Measurements from ENCODE around the gene TLE6.
"Not testable (repeated sequence)": the region's sequence is repeated elsewhere in the genome, so short reads cannot be mapped to it uniquely, and the experiment has no call there.

TLE6 gene

DNA sequence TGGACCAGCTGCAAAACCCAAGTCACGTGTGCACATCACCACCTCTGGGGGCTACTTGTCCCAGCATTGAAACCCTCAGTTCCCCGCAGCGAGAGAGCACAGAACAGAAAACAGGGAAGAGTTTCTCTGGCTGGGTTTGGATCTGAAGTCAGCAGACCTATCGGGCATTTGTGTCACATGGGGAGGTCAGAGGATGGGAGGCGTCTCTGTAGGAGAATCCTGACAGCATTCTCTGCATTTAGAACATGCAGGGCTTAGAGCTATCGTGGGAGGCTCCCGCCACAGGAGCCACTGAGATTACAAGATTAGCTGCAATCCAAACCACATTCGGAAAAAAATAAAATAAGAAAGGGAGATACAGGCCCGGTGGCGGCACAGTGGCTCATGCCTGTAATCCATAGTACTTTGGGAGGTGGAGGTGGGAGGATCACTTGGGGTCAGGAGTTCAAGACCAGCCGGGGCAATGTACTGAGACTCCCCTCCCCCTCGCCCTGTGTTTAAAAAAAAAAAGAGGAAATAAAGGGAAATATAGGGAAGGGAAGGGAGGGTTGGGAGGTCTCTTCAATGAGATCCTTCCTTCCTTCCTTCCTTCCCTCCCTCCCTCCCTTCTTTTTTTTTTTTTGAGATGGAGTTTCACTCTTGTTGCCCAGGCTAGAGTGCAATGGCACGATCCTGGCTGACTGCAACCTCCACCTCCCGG lies 2.9 kb upstream of the TLE6 start:
- DNase-seq (ENCODE audit: low read depth in 2 of 2), result no peak

- DNase-seq (ENCODE audit: low read depth in 2 of 2), result no peak
Measured at GRCh38 chr19:2976609-2977000, 759 bp upstream of the TLE6 start.

- no peak for DNase-seq (ENCODE audit: low read depth in 2 of 2)
Measured at GRCh38 chr19:2977746-2978138, 378 bp downstream of the TLE6 start.

GRCh38 chr19:2978166-2978767 lies 903 bp downstream of the TLE6 start:
- no peak for DNase-seq (ENCODE audit: low read depth in 2 of 2)

DNA sequence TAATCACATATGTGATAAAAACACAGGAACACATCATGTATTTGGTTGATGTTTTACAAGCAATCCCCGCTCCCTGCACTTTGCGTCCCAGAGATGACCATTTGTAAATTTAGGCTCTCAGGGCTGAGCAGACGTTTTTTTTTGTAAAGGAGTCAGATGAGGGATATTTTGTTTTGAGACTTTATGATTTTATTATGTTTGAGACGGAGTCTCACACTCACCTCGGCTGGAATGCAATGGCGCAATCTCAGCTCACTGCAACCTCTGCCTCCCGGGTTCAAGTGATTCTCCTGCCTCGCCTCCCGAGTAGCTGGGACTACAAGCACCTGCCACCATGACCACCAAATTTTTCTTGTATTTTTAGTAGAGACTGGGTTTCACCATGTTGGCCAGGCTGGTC lies 1.4 kb downstream of the TLE6 start:
- DNase-seq (ENCODE audit: low read depth in 2 of 2), result no peak

GRCh38 chr19:2981898-2982297 lies 4.5 kb downstream of the TLE6 start:
- DNase-seq (ENCODE audit: low read depth in 2 of 2), result no peak

- no peak for DNase-seq (ENCODE audit: low read depth in 2 of 2)
Measured at GRCh38 chr19:2982561-2982960, 5.2 kb downstream of the TLE6 start.

- DNase-seq (ENCODE audit: low read depth in 2 of 2), result no peak
Measured at GRCh38 chr19:2982983-2983350, 5.6 kb downstream of the TLE6 start.

GRCh38 chr19:2983351-2984214 lies 6.2 kb downstream of the TLE6 start:
- DNase-seq (ENCODE audit: low read depth in 2 of 2), result no peak

DNA sequence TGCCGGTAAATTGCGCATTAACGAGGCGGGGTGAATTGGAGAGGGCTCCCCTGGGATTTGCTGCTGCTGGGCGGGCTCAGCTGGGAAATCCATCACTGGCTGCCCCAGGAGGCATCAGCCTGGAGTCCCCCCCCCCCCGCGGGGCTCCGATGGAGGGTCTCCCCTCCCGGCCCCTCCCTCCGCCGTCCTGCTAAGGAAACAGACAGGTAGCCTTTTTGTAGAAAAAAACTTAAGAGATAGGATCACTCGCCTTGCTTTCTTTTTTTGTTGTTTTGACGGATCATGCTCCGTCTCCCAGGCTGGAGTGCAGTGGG lies 6.8 kb downstream of the TLE6 start:
- DNase-seq (ENCODE audit: low read depth in 2 of 2), result no peak

GRCh38 chr19:2986951-2987524 lies 9.7 kb downstream of the TLE6 start:
- DNase-seq (ENCODE audit: low read depth in 2 of 2), result no peak

DNA sequence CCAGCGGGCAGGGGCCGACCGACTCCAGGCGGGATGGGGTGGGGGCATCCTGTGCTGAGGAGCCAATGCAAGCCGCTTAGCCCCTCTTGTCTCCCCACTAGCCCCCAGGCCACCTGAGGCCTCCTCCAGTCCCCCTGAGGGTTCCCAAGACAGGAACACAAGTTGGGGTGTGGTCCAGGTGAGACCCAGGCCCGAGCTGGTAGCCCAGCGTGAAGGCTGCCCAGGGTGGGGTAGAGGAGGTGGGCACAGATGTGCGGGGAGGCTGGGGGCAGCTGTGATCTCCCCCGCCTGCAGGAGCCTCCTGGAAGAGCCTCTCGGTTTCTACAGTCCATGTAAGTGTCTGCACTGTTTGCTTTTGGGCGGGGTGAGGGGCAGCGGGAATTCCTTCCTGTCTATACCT lies 10.4 kb downstream of the TLE6 start:
- DNase-seq (ENCODE audit: low read depth in 2 of 2), result no peak

- no peak for DNase-seq (ENCODE audit: low read depth in 2 of 2)
Measured at GRCh38 chr19:2988568-2988967, 11.2 kb downstream of the TLE6 start.

DNA sequence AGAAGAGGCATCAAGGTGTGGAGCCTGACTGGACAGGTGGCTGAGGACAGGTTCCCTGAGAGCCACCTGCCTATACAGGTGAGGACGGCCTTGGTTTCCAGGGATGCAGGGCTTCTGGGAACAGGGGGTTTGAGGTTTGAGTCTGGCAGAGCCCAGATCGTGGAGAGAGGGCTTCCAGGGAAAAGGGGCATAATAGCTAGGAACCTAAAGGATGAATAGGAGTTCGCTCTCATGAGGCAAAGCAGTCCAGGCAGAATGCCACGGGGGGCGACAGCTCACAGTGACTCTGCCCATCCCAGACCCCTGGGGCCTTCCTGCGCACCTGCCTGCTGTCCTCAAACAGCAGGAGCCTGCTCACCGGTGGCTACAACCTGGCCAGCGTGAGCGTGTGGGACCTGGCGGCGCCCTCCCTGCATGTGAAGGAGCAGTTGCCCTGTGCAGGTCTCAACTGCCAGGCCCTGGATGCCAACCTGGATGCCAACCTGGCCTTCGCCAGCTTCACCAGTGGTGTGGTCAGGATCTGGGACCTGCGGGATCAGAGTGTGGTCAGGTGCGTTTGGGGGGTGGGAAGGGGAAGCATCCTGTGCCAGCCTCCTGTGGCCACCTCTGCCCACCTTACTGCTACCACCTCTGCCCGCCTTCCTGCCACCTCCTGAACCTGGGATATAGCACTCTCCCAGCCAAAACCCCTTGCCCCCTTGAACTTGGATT lies 12.0 kb downstream of the TLE6 start:
- no peak for DNase-seq (ENCODE audit: low read depth in 2 of 2)

DNA sequence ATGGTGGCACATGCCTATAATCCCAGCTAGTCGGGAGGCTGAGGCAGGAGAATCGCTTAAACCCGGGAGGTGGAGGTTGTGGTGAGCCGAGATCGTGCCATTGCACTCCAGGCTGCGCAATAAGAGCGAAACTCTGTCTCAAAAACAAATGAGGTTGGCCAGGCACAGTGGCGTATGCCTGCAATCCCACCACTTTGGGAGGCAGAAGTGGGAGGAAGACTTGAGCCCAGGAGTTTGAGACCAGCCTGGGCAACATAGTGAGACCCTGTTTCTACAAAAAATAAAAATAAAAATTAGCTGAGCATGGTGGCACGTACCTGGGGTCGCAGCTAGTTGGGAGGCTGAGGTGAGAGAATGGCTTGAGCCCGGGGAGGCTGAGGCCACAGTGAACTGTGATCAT lies 15.0 kb downstream of the TLE6 start:
- not testable (repeated sequence) for DNase-seq (ENCODE audit: low read depth in 2 of 2)

DNA sequence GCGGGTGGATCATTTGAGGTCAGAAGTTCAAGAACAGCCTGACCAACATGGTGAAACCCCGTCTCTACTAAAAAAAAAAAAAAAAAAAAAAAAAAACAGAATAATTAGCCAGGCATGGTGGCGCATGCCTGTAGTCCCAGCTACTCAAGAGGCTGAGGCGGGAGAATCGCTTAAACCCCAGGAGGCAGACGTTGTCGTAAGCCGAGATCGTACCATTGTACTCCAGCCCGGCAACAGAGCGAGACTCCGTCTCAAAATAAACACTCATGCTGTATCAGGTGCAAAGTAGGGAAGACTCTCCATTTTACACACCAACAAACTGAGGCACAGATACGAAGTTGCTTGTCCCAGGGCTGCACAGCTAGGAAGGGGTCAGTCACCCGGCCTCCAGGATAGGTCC lies 15.6 kb downstream of the TLE6 start:
- DNase-seq (ENCODE audit: low read depth in 2 of 2), result no peak

- no peak for DNase-seq (ENCODE audit: low read depth in 2 of 2)
Measured at GRCh38 chr19:2993579-2993978, 16.2 kb downstream of the TLE6 start.

- DNase-seq (ENCODE audit: low read depth in 2 of 2), result no peak
Measured at GRCh38 chr19:2994588-2995131, 17.3 kb downstream of the TLE6 start.

- no peak for DNase-seq (ENCODE audit: low read depth in 2 of 2)
Measured at GRCh38 chr19:2997720-2998119, 20.4 kb downstream of the TLE6 start.

DNA sequence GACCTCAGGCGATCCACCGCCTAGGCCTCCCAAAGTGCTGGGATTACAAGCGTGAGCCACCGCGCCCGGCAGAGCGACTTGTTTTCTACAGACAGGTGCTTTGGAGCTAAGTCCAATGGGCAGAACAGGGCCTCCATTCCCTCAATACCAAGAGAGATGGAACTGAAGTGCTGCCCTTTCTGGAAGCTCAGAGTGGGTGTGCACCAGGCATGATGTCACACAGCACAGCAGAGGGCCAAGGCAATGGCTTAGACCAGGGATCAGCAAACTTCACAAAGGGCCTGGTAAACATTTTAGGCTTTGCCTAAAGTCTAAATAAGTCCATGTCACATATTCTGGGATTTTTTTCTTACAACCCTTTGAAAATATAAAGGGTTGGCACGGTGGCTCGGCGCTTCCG lies 21.3 kb downstream of the TLE6 start:
- DNase-seq (ENCODE audit: low read depth in 2 of 2), result no peak

DNA sequence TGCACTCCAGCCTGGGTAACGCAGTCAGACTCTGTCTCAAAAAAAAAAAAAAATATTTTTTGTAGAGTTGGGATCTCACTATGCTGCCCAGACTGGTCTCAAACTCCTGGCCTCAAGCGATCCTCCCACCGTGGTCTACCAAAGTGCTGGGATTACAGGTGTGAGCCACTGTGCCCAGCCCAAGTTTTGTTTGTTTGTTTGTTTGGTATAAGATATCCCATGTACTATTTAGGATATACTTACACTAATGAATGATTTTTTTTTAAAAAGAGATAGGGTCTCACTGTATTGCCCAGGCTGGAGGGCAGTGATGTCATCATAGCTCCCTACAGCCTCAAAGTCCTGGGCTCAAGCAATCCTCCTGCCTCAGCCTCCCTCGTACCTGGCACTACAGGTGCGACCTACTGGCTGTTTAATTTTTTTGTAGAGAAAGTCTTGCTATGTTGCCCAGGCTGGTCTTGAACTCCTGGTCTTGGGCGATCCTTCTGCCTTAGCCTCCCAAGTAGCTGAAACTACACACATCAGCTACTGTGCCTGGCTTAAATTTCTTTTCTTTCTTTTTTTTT lies 24.0 kb downstream of the TLE6 start:
- DNase-seq (ENCODE audit: low read depth in 2 of 2), result no peak

DNA sequence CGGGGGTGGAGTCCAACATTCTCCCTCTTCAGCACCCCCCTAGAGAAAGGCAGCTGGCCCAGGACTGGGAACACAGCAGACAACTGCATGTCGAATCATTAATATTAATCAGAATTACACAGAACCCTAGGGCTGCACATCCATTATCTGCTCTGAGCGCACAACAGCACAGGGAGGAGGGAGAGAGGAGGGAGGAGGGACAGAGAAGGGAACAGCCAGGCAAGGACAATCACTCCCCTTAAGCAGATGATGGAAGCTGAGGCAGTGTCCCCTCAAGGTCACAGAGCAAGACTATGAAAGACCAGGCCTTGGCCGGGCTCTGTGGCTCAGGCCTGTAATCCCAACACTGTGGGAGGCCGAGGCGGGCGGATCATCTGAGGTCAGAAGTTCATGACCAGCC lies 25.7 kb downstream of the TLE6 start:
- DNase-seq (ENCODE audit: low read depth in 2 of 2), result no peak
